GM19468 (cell line): ENCODE data around the gene CTSL.

ENCODE experiments used
- ATAC-seq: cut with Tn5 transposase; IDR thresholded peaks from one replicate; pipeline ENCODE4 v1.9.1; 2021; ENCODE audit warnings: mild to moderate bottlenecking, moderate library complexity, moderate number of reproducible peaks; ENCODE audit not compliant: unreplicated experiment; ENCODE audit errors: extremely low read depth

The CTSL gene

GRCh38 chr9:87698069-87698809 lies 27.7 kb upstream of the CTSL start:
- no peak for ATAC-seq

DNA sequence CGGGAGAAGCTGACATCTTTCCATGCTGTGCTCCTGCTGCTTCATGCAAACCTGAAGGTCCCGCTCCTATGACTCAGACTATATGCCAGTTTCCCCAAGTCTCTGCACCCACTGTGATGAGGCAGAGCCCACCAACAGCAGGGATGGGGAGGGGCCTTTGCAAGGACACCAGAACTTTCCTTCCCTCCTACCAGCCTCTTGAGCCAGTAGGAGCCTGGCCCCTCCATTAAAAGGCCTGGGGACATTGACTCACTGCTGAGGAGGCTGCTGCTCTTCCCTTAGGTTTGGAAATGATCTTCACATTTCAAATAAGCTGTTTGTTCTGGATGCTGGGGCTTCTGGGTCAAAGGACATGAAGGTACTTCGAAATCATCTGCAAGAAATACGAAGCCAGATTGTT lies 26.1 kb upstream of the CTSL start:
- ATAC-seq = no peak

GRCh38 chr9:87701491-87701890 lies 24.4 kb upstream of the CTSL start:
- no peak for ATAC-seq

GRCh38 chr9:87701931-87702421 lies 23.9 kb upstream of the CTSL start:
- no peak for ATAC-seq

GRCh38 chr9:87702921-87703320 lies 23.0 kb upstream of the CTSL start:
- no peak for ATAC-seq

DNA sequence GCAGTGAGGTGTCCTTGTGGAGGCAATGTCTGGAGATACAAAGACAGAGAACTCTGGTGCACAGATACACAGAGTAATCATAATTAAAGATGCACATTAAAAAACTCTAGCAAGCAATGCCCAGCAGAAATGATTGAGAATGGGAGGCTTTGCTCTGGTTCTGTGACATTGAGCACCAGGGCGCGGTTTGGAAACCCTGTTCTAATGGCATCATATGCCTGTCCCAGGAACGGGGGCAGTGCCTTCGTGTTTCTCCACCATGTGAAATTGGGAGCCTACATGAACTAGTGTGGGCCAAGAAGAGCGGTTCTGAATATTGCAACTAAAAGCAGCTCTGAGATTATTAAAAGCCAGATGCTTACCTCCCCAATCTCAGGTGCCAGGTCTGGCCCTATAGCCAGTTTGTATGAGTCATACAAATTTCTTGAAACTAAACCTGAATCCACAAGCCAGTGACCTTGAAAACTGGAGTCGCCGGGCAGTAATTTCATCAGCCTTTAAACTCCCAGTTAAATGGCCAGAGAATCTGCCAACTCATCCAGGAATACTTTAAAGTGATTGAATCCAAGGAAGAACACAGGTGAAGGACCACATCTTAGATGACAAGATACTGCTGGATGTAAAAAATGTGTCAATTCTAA lies 22.2 kb upstream of the CTSL start:
- ATAC-seq = no peak

- ATAC-seq = no peak
Measured at GRCh38 chr9:87704342-87704741, 21.6 kb upstream of the CTSL start.

GRCh38 chr9:87706066-87706739 lies 19.7 kb upstream of the CTSL start:
- ATAC-seq = no peak

DNA sequence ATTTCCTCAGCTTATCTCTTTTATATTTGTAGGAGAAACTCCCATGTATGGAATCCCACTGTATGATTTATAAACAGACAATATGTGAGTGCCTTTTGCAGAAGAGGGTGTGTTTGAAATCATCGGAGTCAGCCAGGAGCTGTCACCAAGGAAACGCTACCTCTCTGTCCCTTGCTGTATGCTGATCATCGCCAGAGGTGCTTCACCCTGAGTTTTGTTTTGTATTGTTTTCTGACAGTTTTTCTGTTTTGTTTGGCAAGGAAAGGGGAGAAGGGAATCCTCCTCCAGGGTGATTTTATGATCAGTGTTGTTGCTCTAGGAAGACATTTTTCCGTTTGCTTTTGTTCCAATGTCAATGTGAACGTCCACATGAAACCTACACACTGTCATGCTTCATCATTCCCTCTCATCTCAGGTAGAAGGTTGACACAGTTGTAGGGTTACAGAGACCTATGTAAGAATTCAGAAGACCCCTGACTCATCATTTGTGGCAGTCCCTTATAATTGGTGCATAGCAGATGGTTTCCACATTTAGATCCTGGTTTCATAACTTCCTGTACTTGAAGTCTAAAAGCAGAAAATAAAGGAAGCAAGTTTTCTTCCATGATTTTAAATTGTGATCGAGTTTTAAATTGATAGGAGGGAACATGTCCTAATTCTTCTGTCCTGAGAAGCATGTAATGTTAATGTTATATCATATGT lies 18.0 kb upstream of the CTSL start:
- no peak for ATAC-seq

DNA sequence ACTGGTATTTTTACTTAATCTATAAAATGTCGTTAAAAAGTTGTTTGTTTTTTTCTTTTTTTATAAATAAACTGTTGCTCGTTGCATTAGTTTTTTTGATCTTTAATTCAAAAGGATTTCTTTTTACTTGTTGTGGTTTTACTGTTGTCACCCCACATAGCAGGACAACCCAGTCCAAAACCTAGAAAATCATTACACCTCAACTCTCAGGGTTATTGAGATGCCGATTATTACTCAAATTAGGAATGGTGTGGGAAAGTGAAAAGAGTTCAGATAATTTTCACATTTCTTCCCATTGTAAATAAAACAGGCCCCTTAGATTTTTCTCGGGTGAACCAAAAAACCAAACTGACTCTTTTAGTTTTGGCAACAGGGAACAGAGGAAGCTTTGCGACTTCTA lies 17.4 kb upstream of the CTSL start:
- no peak for ATAC-seq

DNA sequence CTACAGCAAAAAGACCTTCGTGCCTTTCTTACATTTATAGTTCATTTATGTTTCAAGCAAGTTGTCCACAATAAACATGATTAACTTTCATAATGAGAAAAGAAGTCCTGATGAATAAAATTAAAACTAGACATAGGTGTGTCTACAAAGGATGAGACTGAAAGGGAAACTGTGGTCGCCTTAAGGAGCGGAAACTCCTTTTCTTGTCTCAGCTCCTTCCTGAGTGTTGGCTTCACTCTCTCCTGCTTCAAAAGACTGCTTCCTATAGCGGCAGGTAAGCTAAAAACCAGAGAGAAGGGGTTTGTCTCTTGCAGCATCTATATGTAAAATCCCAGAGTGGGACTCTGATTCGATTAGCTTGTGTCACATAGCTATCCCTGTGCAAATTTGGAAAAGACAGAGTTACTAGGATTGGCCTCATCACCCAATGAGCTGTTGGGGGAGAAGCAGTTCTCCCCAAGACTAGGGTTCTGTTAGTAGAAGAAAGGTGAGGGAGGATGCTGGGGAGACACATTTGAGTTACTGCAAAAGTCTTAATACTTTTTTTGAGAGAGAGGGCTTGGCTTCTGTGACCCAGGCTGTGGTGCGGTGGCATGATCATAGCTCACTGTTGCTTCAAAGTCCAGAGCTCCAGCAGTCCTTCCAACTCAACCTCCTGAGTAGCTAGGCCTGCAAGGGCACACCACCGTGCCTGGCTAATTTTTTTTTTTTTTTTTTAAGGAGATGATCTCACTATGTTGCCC lies 16.8 kb upstream of the CTSL start:
- no peak for ATAC-seq

GRCh38 chr9:87710443-87710842 lies 15.5 kb upstream of the CTSL start:
- no peak for ATAC-seq

DNA sequence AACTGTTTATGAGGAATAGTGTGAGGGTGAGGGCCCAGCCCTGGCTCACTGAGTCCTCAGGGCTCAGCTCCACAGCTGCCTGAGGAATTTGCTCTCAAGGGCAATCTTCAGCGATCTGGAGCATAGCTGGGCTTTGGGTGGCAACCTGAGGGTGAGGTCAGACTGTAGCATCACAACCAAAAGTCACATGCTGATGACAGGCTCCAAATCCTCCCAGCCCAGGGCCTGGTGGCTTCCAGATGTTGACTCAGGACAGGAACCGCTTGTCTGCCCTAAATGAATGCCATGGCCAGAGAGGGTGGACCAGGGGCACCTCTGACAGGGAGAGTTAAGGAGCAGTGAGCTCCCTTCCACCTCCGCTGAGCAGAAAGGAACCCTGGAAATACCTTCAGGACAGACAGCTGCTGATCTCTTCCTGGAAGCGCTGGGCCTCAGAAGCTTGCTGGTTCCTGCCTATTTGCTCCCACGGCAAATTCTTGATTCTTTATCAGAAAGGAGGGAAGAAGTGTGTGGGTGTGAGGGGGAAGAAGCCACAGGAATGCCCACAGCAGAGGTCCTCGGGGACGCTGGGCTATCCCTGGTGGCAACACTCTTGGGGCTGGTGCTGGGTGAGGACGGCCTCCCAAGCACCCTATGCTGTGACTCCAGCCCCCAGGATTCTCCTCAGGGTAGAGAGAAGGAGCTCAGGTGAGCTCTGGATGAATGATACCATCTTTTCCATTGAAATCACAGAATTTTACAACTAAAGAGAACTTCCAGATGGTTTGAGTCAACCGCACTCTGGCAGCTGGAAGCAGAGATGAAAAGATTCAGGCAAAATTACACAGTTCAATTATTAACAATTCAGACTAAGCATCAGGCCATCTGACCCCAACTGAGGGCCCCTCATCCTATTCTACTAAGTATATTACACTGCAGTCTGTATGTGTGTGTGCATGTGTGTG lies 13.8 kb upstream of the CTSL start:
- no peak for ATAC-seq

DNA sequence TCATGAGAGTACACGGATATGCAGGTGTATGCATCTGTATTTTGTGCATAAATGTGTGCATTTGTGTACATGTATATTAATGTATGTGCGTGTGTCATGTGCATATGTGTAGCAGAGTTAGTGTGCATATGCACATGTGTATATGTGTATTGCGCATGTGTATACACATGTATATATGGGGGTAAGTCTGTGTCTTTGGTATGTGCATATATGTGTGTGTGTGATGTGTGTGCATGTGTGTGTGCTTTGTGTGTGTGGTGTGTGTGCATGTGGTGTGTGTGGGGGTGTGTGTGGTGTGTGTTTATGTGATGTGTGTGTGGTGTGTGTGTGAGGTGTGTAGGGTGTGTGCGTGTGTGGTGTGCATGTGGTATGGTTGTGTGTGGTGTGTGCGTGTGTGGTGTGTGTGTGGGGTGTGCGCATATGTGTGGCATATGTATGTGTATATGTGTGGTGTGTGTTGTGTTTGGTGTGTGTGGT lies 13.1 kb upstream of the CTSL start:
- no peak for ATAC-seq

DNA sequence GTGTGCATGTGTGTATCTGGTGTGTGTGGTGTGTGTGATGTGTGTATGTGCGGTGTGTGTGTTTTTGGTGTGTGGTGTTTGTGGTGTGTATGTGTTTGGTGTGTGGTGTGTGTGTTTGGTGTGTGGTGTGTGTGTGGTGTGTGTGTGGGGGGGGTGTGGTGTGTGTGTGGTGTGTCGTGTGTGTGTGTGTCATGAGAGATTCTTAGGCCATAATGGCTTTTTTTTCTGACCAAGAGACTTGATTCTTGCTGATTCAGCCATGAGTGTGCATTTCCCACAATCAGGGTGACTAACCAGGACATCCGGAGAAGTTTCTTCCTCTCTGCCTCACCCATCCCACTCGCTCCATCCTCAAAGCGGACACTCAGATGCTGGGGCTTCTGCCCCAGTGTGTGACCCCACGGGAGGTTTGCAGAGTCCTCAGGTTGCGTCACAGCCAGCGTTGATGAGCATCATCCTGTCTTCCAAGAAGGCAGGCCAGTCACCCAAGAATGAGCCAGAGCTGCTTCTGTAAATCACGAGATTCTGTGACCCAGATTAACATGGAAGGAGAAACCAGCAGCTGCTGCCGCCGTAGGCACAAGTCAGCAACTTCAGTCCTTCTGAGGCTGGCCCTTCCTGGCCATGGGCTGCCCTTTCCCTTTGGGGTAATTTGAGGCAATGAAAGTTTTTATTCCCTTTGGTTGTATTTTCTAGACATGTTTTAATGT lies 12.5 kb upstream of the CTSL start:
- no peak for ATAC-seq

- no peak for ATAC-seq
Measured at GRCh38 chr9:87713988-87714330, 12.0 kb upstream of the CTSL start.

GRCh38 chr9:87714819-87715218 lies 11.1 kb upstream of the CTSL start:
- no peak for ATAC-seq

- ATAC-seq = no peak
Measured at GRCh38 chr9:87716141-87716540, 9.8 kb upstream of the CTSL start.
